Stimulated activated CD8-positive, alpha-beta memory T cell treated with anti-CD3 and anti-CD28 coated beads, Interleukin-12 subunit alpha, Interleukin-12 subunit beta, amount 100 ng/mL, for 24 hours (primary cell): Measurements from ENCODE around the gene SLC15A3.

Experiments used
- DNase-seq: peaks from one replicate; pipeline ENCODE4 v3.0.0-alpha.2; 2020; ENCODE audit errors: extremely low read depth

SLC15A3 gene

DNA sequence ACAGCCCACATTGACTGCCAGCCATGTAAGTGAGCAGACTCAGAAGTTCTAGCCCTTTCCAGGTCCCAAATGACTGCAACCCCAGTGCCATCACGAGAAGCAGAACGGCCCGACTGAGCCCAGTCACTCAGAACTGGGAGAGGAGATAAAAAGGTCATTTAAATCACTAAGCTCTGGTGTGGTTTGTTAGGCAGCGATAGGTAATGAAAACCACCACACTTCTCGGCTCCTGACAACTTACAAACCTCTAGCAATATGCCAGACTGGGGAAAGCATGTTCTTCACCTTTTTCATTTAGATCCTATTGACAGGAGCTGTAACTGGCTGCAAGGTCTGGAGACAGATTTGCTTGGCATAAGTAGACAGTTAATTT, 6.7 kb downstream of the SLC15A3 start:
- DNase-seq, result no peak

DNA sequence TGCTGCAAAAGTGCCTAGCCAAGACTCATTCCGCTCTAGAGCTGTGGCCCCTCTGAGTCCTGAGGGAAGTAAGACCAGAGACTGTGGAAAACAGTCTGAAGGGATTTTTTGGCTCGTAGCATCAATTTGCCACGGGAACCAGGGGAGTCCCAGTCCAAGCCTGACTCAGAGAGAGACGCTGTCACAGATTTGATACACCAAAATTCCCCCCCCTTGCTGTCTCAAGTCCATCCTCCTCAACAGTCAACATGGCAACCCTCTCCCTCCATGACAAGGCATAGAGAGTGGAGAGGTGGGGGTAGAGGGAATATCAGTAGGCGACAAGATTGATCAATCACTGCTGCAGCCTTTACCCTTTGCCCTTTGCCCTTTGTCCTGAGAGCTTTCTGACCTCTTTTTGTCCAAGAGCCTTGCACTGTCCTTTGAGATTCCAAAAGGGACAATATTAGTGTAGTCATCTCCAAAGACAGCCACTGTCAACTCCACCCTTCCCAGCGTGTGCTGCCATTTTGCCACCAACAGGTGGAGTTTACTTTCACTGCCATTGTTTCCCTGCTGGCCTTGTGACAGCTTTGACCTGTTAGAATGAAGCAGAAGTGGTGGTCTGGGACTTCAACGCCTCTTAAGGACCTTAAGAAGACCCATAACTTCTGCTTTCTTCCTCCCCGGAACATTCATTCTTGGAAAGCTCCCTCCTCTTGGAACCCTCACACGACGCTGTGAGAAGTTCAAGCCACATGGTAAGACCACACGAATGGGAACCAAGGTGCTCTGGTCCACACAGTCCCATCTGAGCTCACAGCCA, 7.3 kb downstream of the SLC15A3 start:
- no peak for DNase-seq

DNA sequence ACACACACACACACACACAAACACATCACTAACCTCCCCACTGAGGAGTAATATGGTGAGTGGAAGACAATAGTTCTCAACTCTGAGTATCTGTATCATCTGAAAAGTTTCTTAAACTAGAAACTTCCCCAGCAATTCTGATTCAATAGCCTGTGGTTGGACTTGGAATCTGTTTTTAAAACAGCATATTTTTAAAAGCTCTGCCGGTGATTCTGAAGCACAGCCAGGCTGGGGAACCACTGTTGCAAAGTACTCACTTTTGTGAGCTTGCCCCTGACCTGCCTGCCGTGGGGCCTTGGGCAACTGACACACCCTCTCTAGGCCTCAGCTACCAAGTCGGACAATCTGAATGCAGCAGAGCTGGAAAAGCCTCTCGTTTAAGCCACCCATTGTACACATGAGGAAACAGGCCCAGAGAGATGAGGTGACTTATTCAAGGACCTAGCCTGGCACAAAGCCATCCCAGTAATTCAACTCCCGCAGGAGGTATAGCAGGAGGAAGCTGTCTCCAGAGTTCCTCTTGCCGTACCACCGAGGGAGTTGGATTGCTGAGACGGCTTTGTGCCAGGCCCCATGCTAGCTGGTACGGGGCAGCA, 8.9 kb downstream of the SLC15A3 start:
- DNase-seq, result no peak

DNA sequence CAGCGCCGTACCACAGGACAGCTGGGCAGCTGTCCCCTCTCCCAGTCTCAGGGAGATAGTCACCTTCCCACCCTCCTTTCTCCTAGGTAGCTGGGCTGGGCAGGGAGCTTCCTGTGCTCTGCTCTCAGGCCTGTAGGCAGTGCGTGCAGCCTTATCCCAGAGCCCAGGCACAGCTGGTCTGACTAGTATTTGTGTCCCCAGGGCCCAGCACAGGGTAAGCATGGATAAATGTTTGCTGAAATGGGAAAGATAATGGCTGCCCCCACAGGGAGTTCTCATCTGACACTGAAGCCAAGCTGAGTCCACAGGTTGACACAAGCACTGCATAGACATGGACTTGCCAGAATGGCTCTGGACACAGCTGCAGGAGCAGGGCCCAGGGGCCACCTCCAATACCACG, 9.8 kb downstream of the SLC15A3 start:
- no peak for DNase-seq

DNA sequence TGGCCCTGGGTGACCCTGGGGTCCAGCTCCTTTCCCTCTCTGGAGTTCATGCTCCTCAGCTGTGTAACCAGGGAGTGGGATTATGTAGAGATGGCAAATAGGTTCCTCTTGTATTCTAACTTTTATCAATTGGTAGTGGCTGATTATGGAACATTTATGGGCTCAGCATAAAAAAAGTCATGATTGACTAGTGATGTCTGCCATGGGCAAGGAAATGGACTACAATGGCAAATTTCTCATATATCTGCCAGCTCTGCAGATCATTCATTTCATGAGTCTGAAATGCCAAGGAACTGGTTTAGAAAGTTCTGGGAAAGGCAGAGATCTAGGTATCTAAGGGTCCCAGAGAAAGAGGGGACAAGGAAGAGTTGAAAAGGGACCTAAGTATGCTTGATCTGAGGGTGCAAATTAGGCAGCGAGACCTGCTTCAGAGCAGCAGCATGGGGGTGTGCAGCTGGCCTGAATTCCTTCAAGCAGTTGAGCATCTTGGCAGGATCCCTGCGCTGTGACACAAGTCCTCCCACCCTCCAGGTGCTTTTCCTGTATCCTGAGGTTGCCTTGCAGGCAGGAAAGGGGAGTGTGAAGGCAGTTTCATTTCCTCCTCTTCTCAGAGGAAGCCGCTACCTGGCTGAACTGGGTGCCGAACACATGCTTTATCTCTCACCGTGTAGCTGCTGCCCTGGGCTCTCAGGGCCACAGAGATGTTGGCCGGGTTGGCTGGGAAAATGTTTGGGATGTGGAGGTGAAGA, 10.4 kb downstream of the SLC15A3 start:
- no peak for DNase-seq

DNA sequence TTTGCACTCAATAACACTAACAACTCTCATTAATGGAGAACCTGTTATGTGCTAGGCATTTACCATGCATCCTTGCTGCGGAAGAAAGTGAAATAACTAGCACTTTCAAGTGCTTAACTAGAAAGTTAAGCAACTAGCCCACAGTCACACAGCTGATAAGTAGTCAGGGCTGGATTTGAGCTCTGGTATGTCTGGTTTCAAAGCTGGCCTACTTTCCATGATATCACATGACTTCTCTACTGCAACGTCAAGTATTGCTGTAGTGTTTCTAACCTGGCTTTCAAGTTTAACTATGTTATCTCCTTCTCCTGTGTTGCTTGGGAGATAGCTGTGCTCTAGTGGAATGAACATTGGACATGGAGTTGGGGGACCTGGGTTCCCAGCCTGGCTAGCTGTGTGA, 12.1 kb downstream of the SLC15A3 start:
- DNase-seq, result no peak

DNA sequence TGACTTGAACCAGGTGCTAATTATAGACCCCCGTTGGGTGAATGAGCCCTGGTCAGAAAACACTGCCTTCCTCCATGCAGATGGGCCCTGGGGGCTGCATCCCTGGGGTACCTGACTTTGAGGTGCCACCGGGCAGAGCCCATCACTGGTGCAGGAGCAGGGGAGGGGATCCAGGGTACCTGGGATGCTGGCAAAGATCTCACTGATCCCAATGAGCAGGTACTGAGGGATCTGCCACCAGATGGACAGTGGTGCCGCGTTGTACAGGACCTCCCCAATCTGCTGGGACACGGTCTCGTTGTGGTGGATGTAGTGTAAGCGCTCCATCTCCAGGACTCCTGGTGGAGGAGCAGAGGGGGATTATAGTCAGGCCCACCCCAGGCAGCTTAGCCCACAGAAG, 12.7 kb downstream of the SLC15A3 start:
- no peak for DNase-seq

DNA sequence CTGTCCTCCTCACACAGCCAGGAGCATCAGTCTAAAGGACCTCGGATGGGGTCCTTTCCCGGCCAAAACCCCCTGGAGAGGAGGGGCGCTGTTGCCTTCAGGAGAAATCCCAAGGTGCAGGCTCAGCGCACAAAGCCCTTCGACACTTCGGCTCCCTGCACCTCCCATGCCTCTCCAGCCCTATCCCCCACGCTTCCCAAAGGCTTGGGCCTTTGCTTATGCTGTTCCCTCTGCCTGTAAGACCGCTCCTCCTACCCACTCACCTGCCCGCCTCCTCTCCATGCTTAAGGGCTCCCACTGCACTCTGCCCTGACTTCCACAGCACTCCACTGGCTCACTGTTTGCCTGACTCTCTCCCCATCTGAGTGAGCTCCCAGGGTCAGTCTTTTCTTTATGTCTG, 13.5 kb downstream of the SLC15A3 start:
- no peak for DNase-seq

DNA sequence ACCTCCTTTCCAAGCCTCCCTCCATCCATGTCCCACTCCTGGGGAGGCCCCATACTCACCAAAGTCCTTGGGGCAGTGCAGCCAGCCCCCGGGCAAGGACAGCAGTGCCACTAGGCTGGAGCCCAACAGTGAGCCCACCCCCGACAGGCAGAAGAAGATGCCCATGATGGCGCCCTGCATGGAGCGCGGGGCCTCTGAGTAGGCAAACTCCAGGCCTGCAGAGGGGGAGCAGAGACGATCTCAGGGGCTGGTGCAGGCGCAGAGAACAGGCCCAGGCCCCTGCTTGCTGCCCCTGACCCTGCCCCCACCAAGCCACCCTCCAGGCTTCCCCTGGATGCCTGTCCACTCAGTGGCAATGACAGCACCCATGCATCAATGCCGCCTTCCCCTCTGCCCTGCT, 14.2 kb downstream of the SLC15A3 start:
- no peak for DNase-seq

DNA sequence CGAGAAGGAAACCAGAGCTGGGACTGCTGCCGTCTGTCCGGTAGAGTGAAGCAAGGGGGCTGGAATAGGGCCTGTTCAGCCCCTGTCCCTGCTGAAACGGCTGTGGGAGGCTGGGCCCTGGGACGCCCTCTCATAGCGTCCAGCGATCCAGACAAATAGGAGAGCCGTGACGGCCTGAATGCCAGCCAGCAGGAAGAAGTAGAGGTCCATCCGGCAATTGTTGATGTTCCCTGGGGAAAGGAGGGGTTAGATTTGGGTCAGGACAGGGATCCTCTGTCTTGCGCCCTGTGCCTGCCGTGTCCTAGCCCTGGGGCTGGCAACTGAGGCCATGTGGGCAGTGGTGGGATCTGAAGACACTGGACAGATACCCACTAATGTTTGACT, 14.8 kb downstream of the SLC15A3 start:
- DNase-seq, result no peak

DNA sequence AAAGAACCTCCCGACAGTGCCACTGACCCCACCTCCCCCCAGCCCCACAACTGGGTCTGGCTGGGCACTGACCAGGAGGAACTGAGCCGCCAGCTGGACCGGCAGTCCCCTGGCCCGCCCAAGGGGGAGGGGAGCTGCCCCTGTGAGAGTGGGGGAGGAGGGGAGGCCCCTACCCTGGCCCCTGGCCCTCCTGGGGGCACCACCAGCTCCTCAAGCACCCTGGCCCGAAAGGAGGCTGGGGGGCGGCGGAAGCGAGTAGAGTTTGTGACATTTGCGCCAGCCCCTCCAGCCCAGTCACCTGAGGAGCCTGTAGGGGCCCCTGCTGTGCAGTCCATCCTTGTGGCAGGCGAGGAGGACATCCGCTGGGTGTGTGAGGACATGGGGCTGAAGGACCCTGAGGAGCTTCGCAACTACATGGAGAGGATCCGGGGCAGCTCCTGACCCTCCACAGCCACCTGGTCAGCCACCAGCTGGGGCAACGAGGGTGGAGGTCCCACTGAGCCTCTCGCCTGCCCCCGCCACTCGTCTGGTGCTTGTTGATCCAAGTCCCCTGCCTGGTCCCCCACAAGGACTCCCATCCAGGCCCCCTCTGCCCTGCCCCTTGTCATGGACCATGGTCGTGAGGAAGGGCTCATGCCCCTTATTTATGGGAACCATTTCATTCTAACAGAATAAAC, 15.4 kb downstream of the SLC15A3 start:
- no peak for DNase-seq

DNA sequence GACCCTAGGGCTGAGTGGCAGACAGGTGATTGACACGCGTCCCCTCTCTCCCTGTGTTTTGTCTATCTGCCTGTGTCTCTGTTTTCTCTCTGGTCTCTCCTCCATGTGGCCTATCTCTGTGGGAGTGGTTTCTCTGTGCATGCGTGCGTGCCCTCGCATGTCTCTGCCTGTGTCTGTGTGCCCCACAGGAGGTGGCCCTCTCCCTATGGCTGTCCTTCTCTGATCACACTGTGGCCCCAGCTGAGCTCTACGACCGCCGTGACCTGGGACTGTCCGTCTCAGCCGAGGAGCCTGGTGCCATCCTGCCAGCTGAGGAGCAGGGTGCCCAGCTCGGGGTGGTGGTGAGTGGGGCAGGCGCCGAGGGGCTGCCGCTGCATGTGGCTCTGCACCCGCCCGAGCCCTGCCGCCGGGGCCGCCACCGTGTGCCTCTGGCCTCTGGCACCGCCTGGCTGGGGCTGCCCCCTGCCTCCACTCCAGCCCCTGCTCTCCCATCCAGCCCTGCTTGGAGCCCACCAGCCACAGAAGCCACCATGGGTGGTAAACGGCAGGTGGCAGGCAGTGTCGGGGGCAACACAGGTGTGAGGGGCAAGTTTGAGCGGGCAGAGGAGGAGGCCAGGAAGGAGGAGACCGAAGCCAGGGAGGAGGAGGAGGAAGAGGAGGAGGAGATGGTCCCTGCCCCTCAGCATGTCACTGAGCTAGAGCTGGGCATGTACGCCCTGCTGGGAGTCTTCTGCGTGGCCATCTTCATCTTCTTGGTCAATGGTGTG, 16.1 kb downstream of the SLC15A3 start:
- DNase-seq, result no peak

DNA sequence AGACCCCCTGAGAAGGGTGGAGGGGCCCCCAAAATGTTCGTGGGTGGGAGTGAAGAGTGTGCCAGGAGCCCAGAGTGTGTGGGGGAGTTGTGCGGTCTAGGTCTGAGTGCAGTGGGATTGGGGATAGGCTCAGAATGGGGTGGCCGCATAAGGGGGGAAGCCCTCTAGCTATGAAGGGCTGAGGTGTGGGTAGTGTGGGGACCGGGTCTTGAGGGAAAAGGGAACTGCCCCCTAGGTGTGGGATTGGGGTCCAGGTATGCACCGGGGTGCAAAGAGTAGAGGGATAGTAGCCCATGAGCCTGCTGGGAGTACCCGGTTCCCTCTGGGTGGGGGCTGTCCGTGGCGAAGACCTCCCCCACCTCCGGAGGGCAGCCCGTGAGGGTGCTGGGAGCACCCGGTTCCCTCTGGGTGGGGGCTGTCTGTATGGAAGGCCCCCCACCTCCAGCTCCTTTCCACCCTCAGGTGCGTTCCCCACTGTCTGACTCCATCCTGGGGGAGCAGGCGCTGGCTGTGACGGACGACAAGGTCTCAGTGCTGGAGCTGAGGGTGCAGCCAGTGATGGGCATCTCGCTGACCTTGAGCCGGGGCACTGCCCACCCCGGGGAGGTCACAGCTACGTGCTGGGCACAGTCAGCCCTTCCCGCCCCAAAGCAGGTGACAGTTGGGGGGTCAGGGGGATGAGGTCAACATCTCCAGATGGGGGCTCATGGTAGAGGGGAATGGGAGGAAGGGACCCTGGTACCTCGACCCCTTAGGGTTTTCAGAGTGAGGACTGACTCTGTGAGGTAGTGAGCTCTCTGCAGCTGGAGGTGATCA, 17.0 kb downstream of the SLC15A3 start:
- no peak for DNase-seq

DNA sequence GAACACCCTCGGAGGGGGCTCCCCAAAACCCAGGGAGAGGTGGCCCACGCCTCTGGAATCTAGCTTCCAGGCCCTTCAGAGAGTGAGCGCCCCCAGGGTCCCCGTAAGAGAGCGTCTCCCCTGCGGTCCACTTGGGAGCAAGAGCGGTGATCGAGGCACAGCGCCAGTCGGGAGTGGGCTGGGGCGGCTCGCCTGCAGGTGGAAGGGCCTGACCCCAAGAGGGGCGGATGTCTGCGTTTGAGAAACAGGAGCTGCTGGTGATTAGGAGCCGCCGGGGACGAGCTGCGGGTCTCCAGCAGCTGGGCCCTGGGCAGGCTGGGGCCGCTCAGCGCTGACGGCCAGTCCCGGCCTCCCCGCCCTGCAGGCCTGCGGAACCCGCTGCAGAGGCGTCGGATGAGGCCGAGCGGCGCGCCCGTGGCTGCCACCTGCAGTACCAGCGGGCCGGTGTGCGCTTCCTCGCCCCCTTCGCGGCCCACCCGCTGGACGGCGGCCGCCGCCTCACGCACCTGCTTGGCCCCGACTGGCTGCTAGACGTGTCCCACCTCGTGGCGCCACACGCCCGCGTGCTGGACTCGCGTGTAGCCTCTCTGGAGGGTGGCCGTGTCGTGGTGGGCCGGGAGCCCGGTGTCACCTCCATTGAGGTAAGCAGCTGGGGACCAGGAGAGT, 17.7 kb downstream of the SLC15A3 start:
- DNase-seq, result no peak

DNA sequence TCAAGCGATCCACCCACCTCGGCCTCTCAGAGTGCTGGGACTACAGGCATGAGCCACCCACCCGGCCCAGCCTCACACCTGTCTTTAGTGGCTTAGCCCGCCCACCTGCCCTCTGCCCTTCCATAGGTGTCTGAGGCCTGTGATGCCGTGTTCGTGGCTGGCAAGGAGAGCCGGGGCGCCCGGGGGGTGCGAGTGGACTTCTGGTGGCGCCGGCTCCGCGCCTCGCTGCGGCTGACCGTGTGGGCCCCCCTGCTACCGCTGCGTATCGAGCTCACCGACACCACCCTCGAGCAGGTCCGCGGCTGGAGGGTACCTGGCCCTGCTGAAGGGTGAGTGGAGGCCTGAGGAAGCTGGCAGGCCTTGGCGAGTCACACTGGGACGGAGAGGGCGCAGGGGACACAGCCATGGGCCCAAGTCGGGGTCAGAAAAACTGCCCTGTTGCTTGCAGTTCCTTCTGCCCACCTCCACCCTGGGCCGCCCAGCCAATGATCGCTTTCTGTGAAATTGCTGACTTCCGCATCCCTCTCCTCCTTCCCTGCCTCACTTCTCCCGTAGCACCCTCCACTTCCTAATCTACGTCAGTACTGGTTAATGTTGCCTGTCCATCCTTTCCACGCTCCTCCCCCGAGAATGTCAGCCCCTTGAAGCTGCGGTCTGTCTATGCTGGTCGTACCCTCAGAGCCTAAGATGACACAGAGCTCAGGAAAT, 18.4 kb downstream of the SLC15A3 start:
- no peak for DNase-seq

DNA sequence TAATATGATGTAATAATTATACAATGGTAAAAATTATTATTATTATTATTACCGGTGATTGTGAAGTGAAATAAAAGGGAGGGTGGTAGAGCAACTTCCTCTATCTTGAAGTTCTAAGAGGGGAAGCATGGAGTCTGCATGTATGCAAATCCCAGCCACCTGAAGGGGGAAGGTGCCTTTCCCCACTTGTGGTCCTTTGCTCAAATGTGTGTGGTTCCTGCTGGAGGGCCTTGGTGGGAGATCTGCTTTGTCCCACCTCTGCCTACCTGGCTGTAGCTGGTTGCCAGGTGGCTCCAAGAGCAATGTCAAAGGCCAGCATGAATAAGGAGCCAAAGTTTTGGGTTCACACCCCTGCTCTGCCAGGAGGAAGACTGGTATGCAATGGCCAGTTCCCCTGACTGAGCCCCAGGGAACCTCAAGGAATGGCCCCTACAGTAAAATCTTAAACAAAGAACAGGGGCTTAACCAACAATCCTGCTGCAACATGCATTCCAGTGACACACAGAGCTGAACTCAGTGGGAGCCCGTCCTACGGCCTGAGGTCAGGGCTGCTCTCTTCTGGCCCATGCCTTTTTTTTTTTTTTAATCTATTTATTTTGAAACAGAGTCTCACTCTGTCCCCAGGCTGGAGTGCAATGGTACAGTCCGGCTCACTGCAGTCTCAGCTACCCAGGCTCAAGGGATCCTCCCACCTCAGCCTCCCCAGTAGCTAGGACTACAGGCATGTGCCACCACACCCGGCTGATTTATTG, 19.2 kb downstream of the SLC15A3 start:
- no peak for DNase-seq

DNA sequence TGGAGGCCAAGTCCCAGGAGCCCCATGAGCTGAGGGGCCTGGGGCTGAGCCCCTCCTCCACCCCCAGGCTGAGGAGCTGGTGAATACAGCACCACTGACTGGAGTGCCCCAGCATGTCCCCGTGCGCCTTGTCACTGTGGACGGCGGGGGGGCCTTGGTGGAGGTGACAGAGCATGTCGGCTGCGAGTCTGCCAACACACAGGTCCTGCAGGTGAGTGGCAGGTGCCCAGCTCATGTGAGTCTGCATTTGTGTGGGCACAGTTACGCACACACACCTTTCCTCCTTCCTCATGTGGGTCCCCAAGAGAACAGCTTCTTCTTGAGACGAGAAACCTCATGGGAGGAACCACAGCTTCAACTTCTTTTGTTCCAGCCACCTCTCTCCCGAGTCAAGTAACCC, 20.1 kb downstream of the SLC15A3 start:
- DNase-seq, result no peak

DNA sequence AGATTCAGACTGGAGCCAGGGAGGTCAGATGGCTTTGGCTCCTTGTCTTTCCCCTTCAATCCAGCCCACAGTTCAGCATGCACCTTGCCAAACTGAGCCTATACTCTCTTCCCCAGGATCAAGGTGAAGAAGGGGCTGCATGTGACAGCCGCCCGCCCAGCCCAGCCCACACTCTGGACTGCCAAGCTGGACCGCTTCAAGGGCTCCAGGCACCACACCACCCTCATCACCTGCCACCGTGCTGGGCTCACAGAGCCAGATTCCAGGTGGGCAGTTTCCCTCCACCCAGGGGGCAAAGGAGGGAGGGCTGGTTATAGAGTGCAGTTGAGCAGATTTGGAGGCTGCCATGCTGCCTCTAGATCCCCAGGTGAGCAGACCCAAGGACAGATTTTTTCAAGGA, 21.6 kb downstream of the SLC15A3 start:
- no peak for DNase-seq

DNA sequence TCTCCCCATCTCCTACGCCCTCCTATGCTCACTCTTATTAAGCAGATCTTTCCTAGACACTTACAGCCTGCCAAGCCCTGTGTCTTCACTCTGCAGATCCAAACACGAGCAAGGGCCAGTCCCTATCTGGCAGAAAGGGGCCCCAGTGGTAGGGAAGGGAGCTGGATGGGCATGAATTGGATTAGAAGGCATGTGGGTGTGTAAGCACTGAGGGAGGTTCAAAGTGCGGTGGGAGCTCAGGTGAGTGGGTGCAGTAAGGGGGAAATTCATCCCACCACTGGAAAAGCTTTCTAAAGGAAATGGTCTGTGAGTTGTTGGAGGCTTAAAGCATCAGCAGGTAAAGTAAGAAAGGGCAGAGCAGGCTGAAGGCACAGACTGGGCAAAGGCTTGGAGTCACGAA, 22.2 kb downstream of the SLC15A3 start:
- DNase-seq, result no peak
